Cardiac fibroblast (primary cell): ENCODE measurements around the gene PDZD4.

Experiments
- DNase-seq, 2 donors: peaks; one replicate each; pipeline versions ENCODE4 v3.0.0 to v3.0.0-alpha.2; 2010; ENCODE audit warnings: low read depth in 2 of 2
- H3K4me3 ChIP-seq, 2 donors: replicated peaks in 1 of 2; 1 replicate in 1 of 2; 2 replicates in 1 of 2; pipeline ENCODE4 v1.5.1; 2011; ENCODE audit warnings: low read depth in 2 of 2, low read length in 2 of 2, mild to moderate bottlenecking in 2 of 2, moderate library complexity in 1 of 2
- TF ChIP-seq, protein P1 (sequence below): IDR thresholded peaks from one replicate; pipeline ENCODE4 v1.5.1; 2011; ENCODE audit warnings: low read depth, mild to moderate bottlenecking, low read length, inconsistent platforms

Gene PDZD4

DNA sequence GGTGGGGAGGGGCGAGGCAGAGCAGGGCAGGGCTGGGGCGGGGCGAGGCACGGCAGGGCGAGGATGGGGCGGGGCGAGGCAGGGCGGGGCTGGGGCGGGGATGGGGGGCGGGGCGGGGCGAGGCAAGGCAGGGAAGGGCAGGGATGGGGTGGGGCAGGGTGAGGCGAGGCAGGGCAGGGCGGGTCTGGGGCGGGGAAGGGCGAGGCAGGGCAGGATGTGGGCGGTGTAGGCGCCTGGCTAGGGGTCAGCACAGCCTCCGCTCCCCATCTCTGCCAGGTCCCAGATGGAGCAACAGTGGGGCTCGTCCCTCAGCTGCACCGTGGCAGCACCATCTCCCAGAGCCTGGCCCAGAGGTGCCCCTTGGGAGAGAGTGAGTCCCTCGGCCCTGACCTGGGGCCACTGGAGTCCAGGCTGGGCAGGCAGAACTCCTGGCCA lies 53.7 kb downstream of the PDZD4 start:
- no peak for DNase-seq
- TF ChIP-seq, protein P1, sequence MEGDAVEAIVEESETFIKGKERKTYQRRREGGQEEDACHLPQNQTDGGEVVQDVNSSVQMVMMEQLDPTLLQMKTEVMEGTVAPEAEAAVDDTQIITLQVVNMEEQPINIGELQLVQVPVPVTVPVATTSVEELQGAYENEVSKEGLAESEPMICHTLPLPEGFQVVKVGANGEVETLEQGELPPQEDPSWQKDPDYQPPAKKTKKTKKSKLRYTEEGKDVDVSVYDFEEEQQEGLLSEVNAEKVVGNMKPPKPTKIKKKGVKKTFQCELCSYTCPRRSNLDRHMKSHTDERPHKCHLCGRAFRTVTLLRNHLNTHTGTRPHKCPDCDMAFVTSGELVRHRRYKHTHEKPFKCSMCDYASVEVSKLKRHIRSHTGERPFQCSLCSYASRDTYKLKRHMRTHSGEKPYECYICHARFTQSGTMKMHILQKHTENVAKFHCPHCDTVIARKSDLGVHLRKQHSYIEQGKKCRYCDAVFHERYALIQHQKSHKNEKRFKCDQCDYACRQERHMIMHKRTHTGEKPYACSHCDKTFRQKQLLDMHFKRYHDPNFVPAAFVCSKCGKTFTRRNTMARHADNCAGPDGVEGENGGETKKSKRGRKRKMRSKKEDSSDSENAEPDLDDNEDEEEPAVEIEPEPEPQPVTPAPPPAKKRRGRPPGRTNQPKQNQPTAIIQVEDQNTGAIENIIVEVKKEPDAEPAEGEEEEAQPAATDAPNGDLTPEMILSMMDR, result no peak
- H3K4me3 ChIP-seq, result no peak overlapping the region

DNA sequence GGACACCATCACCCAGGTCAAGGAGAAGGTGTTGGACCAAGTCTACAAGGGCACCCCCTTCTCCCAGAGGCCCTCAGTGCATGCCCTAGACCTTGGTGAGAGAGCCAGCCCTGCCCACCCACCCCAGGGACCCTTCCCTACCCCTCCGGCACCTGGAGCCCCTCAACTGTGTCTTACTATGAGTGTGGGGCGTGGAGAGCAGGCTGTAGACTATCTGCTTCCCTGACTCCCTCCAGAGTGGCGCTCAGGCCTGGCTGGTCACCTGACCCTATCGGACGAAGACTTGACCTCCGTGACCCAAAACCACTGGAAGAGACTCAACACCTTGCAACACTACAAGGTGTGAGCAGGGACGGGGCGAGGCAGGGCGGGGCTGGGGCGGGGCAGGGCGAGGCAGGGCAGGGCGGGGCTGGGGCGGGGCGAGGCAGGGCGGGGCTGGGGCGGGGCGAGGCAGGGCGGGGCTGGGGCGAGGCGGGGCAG lies 54.2 kb downstream of the PDZD4 start:
- no peak for DNase-seq
- H3K4me3 ChIP-seq, result no peak overlapping the region
- TF ChIP-seq, protein P1, result no peak

DNA sequence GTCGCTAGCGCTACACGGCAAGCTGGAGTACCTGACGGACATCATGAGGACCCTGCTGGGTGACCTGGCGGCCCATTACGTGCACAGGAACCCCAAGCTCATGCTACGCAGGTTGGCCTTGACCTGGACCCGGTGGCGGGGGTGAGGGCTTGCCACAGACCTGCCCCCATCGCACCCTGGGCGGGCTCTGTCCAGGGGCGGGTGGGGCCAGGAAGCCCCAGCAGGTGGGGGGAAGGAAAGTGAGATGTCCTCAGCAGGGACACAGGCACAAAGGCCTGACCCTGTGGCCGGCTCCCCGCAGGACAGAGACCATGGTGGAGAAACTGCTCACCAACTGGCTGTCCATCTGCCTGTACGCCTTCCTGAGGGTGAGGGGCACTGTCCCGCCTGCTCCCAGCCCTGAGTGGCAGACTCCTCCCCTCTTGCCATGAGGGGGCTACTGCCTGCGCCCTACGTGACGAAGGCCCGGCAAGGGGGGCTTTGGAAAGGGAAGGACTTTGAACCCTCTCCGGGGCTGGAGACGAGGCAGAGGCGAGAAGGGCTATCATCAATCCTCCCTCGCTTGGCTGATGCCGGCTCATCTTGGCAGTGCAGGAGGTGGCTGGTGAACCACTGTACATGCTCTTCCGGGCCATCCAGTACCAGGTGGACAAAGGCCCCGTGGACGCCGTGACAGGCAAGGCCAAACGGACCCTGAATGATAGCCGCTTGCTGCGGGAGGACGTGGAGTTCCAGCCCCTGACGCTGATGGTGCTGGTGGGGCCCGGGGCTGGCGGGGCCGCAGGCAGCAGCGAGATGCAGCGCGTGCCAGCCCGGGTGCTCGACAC lies 54.8 kb downstream of the PDZD4 start:
- no peak for DNase-seq
- no peak overlapping the region for H3K4me3 ChIP-seq
- TF ChIP-seq, protein P1, result no peak

DNA sequence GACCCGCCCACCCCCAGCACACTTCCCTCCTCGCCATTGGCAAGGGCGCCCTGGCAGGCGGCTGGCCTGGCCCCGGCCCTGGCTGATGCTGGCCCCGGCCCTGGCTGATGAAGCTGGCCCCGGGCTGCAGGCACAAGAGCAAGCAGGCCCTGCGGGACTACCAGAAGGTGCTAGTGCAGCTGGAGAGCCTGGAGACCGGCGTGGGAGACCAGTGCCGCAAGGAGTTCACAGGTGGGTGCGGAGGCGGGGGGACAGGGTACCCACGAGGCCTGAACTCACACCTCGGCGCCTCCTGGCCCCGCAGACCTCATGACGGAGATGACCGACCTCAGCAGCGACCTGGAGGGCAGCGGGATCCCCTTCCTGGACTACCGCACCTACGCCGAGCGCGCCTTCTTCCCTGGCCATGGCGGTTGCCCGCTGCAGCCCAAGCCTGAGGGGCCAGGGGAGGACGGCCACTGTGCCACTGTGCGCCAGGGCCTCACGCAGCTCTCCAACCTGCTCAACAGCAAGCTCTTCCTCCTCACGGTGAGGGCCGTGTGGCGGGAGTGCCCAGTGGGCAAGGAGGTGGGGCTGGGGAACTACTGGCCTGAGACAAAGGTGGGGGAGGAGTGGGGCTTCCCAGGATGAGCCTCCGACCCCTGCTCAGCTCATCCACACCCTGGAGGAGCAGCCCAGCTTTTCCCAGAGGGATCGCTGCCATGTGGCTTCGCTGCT lies 55.6 kb downstream of the PDZD4 start:
- DNase-seq, result no peak
- TF ChIP-seq, protein P1, result no peak
- H3K4me3 ChIP-seq, result no peak overlapping the region

DNA sequence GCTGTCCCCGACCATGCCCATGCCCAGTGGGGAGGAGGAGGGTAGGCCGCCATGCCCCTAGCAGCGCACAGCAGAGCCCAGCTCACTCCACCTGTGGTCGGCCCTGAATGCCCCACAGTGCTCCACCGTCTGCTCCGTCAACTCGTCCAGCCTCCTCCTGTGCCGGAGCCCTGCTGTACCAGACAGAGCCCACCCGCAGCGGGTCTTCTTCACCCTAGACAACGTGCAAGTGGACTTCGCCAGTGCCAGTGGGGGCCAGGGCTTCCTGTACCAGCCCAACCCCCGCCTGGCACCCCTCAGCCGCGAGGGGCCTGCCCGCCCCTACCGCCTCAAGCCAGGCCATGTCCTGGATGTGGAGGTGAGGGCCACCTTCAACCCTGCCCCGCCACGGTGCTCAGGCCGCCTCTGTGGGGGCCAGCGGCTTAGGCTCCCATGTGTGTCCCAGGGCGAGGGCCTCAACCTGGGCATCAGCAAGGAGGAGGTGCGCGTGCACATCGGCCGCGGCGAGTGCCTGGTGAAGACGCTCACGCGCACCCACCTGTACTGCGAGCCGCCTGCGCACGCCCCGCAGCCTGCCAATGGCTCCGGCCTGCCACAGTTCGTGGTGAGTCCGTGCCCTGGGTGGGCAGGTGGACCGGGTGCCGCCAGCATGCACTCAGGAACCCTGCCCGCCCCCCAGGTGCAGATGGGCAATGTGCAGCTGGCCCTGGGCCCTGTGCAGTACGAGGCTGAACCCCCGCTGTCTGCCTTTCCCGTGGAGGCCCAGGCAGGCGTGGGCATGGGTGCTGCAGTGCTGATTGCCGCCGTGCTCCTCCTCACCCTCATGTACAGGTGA lies 56.4 kb downstream of the PDZD4 start:
- no peak overlapping the region for H3K4me3 ChIP-seq
- TF ChIP-seq, protein P1, result no peak
- DNase-seq, result no peak

GRCh38 chrX:153773218-153773611 lies 57.1 kb downstream of the PDZD4 start:
- no peak overlapping the region for H3K4me3 ChIP-seq
- DNase-seq, result no peak
- TF ChIP-seq, protein P1, result no peak
